GM23338 (cell line): ENCODE results near the gene IFI35. TPM values are rescaled to one million over a fixed set of nuclear protein-coding genes. Genes with fewer than 3 reads are reported as not detected.
"Not testable (repeated sequence)": the region's sequence is repeated elsewhere in the genome, so short reads cannot be mapped to it uniquely, and the experiment has no call there.

Source experiments
- ATAC-seq: fragments of 200-7000 bp; cut with Tn5 transposase; 3 replicates; pipeline ENCODE4 v1.9.1; 2020
- DNase-seq: peaks from one replicate; pipeline ENCODE4 v3.0.0-alpha.2; 2015; ENCODE audit warnings: low spot score
- H2AFZ ChIP-seq: fragments of 200-600 bp; sonication (generic); 2 replicates; pipeline ENCODE4 v1.8.0; 2016; ENCODE audit warnings: antibody characterized with exemption, mild to moderate bottlenecking, moderate library complexity
- H3F3A ChIP-seq: fragments of 200-600 bp; sonication (generic); replicated peaks from 2 replicates; pipeline ENCODE4 v1.8.0; 2017; ENCODE audit warnings: antibody characterized with exemption, mixed run types, low read depth
- H3K27ac ChIP-seq: fragments of 200-600 bp; sonication (generic); 2 replicates; pipeline ENCODE4 v1.6.1; 2016; ENCODE audit warnings: low read depth
- H3K27me3 ChIP-seq: fragments of 200-600 bp; sonication (generic); 2 replicates; pipeline ENCODE4 v1.8.0; 2016; ENCODE audit warnings: mild to moderate bottlenecking, mixed run types, moderate library complexity; ENCODE audit not compliant: insufficient read depth
- H3K36me3 ChIP-seq: fragments of 200-600 bp; sonication (generic); 2 replicates; pipeline ENCODE4 v1.8.0; 2016; ENCODE audit warnings: mild to moderate bottlenecking; ENCODE audit not compliant: insufficient read depth
- H3K4me1 ChIP-seq: fragments of 200-600 bp; sonication (generic); 2 replicates; pipeline ENCODE4 v1.8.0; 2016; ENCODE audit warnings: mild to moderate bottlenecking, moderate library complexity; ENCODE audit not compliant: insufficient read depth
- H3K4me2 ChIP-seq: fragments of 200-600 bp; sonication (generic); 2 replicates; pipeline ENCODE4 v1.7.1; 2017; ENCODE audit warnings: mixed run types
- H3K4me3 ChIP-seq: fragments of 200-600 bp; sonication (generic); 2 replicates; pipeline ENCODE4 v1.6.1; 2016; ENCODE audit warnings: mixed run types
- H3K79me2 ChIP-seq: fragments of 200-600 bp; sonication (generic); replicated peaks from 2 replicates; pipeline ENCODE4 v1.8.0; 2017; ENCODE audit warnings: mild to moderate bottlenecking; ENCODE audit not compliant: insufficient read depth
- H3K9me2 ChIP-seq: fragments of 200-600 bp; sonication (generic); 2 replicates; pipeline ENCODE4 v1.8.0; 2017; ENCODE audit not compliant: insufficient read depth
- H4K20me1 ChIP-seq: fragments of 200-600 bp; sonication (generic); replicated peaks from 2 replicates; pipeline ENCODE4 v1.8.0; 2017; ENCODE audit warnings: mild to moderate bottlenecking; ENCODE audit not compliant: insufficient read depth
- H3K27ac Mint-ChIP-seq: 2 replicates; pipeline ENCODE4 v1.8.0; 2020; ENCODE audit warnings: inconsistent platforms, mild to moderate bottlenecking, moderate library complexity, mixed read lengths
- H3K27me3 Mint-ChIP-seq: 3 replicates; pipeline ENCODE4 v1.8.0; 2022; ENCODE audit warnings: low read depth, mild to moderate bottlenecking, moderate library complexity, mixed read lengths, inconsistent platforms; ENCODE audit not compliant: insufficient read depth, poor library complexity
- H3K36me3 Mint-ChIP-seq: 3 replicates; pipeline ENCODE4 v1.8.0; 2021; ENCODE audit warnings: low read depth, mild to moderate bottlenecking, inconsistent platforms, moderate library complexity, mixed read lengths
- H3K4me1 Mint-ChIP-seq: 3 replicates; pipeline ENCODE4 v1.8.0; 2020; ENCODE audit warnings: mild to moderate bottlenecking, inconsistent platforms, mixed read lengths
- H3K4me3 Mint-ChIP-seq: 3 replicates; pipeline ENCODE4 v1.8.0; 2021; ENCODE audit warnings: moderate library complexity, mild to moderate bottlenecking, inconsistent platforms, mixed read lengths
- H3K9me3 Mint-ChIP-seq: 3 replicates; pipeline ENCODE4 v1.8.0; 2020; ENCODE audit warnings: moderate library complexity, mild to moderate bottlenecking, inconsistent platforms, mixed read lengths
- CREB1 ChIP-seq: fragments of 250-450 bp; sonication (Bioruptor Pico); IDR thresholded peaks from 2 replicates; pipeline ENCODE4 v1.5.0; 2020; ENCODE audit warnings: low read depth, mild to moderate bottlenecking, moderate library complexity
- CTCF ChIP-seq, 2 experiments: fragments of 200-600 bp in 1 of 2; sonication (generic) in 1 of 2; conservative IDR thresholded peaks; 2 replicates each; pipeline versions ENCODE4 v1.5.1 to v1.6.1; 2016 to 2017; ENCODE audit warnings: antibody characterized with exemption in 2 of 2, low read depth in 2 of 2, mild to moderate bottlenecking in 2 of 2, moderate library complexity in 1 of 2
- ETS1 ChIP-seq: IDR thresholded peaks from 2 replicates; pipeline ENCODE4 v1.6.1; 2016; ENCODE audit warnings: antibody characterized with exemption
- EZH2 ChIP-seq: fragments of 200-600 bp; sonication (generic); IDR thresholded peaks from one replicate; pipeline ENCODE4 v1.8.0; 2017; ENCODE audit warnings: antibody characterized with exemption, mild to moderate bottlenecking, low read depth; ENCODE audit not compliant: unreplicated experiment
- EZH2phosphoT487 ChIP-seq: fragments of 200-600 bp; sonication (generic); IDR thresholded peaks from one replicate; pipeline ENCODE4 v1.8.1; 2018; ENCODE audit warnings: antibody characterized with exemption; ENCODE audit not compliant: unreplicated experiment
- JUNB ChIP-seq: IDR thresholded peaks from one replicate; pipeline ENCODE4 v1.6.1; 2016; ENCODE audit warnings: antibody characterized with exemption; ENCODE audit not compliant: unreplicated experiment
- POLR2AphosphoS5 ChIP-seq: IDR thresholded peaks from 2 replicates; pipeline ENCODE4 v1.6.1; 2016; ENCODE audit warnings: antibody characterized with exemption, low read depth
- STAT1 ChIP-seq: IDR thresholded peaks from one replicate; pipeline ENCODE4 v1.6.1; 2016; ENCODE audit warnings: antibody characterized with exemption; ENCODE audit not compliant: unreplicated experiment
- ZNF114 ChIP-seq: fragments of 250-450 bp; sonication (Bioruptor Pico); IDR thresholded peaks from 2 replicates; pipeline ENCODE4 v1.5.0; 2020; ENCODE audit warnings: mild to moderate bottlenecking, moderate library complexity
- ZNF462 ChIP-seq: fragments of 250-450 bp; sonication (Bioruptor Pico); IDR thresholded peaks from 2 replicates; pipeline ENCODE4 v1.5.0; 2020; ENCODE audit warnings: mild to moderate bottlenecking, moderate library complexity
- polyA plus RNA-seq: library from polyadenylated mRNA; unstranded; fragments of >200 nt; fragmentation: Nextera tagmentation; extraction: Ambion mirVana; gene quantifications from 2 replicates; pipeline ENCODE4 v1.2.1, GENCODE V29; 2016
- total RNA-seq: library from RNA; depleted of rRNA; stranded (reverse); fragments of >200 nt; shearing (Covaris generic); gene quantifications from 2 replicates; pipeline ENCODE4 v1.2.3, GENCODE V29; 2014

The IFI35 gene
- total and polyA plus RNA-seq, 2 experiments from 2014 or later, result 1.8 to 2.3 TPM

DNA sequence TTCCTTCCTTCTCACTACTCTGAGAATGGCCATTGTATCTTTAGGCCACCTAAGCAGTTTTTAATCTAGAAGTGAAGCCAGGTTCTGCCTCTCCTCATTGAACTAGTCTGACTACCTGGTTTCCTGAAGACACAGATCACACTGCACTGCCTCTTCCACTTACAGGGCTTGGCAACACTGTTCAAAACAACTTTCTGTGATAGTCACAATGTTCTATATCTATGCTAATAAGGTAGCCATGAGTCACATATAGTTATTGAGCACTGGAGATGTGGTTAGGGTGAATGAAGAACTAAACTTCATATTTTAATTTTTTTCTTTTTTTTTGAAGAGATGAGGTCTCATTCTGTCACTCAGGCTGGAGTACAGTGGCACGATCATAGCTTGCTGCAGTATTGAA lies 45.4 kb downstream of the IFI35 start (continued):
- TF ChIP-seq ZNF462 (CRISPR knock-in tag) (no peak), JUNB (no peak), CREB1 (no peak)

GRCh38 chr17:43053008-43053407 lies 46.4 kb downstream of the IFI35 start:
- H2AFZ ChIP-seq, H3K9me2 ChIP-seq, H3K4me1 Mint-ChIP-seq, H4K20me1 ChIP-seq, H3K9me3 Mint-ChIP-seq, H3K27me3 Mint-ChIP-seq, H3K27ac ChIP-seq, H3K27me3 ChIP-seq, ATAC-seq, H3K4me3 Mint-ChIP-seq, H3F3A ChIP-seq, H3K4me2 ChIP-seq, DNase-seq, H3K79me2 ChIP-seq, H3K4me1 ChIP-seq, H3K4me3 ChIP-seq, H3K27ac Mint-ChIP-seq: not testable (repeated sequence)
- H3K36me3 Mint-ChIP-seq, result peaks cover 56% of the 10 kb centered on the region
- H3K36me3 ChIP-seq, result peaks cover 21% of the 10 kb centered on the region; the same call in 1 of the 2 replicates

- Histone ChIP-seq H2AFZ (no peak overlapping the region), H3K4me2 (no peak overlapping the region), H3K27ac (no peak overlapping the region), H3K79me2 (no peaks in the 10 kb centered on the region), H3F3A (no peaks in the 10 kb centered on the region), H4K20me1 (no peaks in the 10 kb centered on the region), H3K4me3 (no peak overlapping the region), H3K4me1 (no peaks in the 10 kb centered on the region), H3K9me2 (no peaks in the 10 kb centered on the region), H3K27me3 (no peaks in the 10 kb centered on the region), H3K36me3 (peaks cover 12% of the 10 kb centered on the region; the same call in 1 of the 2 replicates)
- Mint-ChIP-seq H3K9me3 (no peaks in the 10 kb centered on the region), H3K27me3 (peaks cover 8% of the 10 kb centered on the region), H3K4me3 (no peak overlapping the region), H3K36me3 (peaks cover 53% of the 10 kb centered on the region), H3K27ac (no peak overlapping the region), H3K4me1 (peaks cover 3% of the 10 kb centered on the region; the same call in 2 of the 3 replicates)
- ATAC-seq (no peak), DNase-seq (no peak)
- no peak for TF ChIP-seq EZH2phosphoT487
- no peak for TF ChIP-seq STAT1
- TF ChIP-seq EZH2, result no peak
- TF ChIP-seq ETS1, result no peak
- no peak for TF ChIP-seq POLR2AphosphoS5
- TF ChIP-seq ZNF114 (CRISPR knock-in tag), result no peak
- TF ChIP-seq CTCF (conservative IDR thresholded peaks at IDR 0.05; ENCODE audit: low read depth in 2 of 2), result no peak
- no peak for TF ChIP-seq CREB1
Observed at GRCh38 chr17:43056051-43056450, 49.5 kb downstream of the IFI35 start.
